ENCODE measurements around the gene CD300LG.

Gene CD300LG

GRCh38 chr17:43856141-43856540, 9.2 kb downstream of the CD300LG start:
- H2BK15ac ChIP-seq (ENCODE audit: low read depth, poor library complexity, severe bottlenecking), result no peak overlapping the region
- no peak overlapping the region for H3K27ac ChIP-seq (ENCODE audit: low read length, poor library complexity, severe bottlenecking)
- no peaks in the 10 kb centered on the region for H3K79me1 ChIP-seq (replicated peaks; ENCODE audit: low read length, poor library complexity, severe bottlenecking)
- H3K4me2 ChIP-seq (ENCODE audit: low read length, poor library complexity, severe bottlenecking), result no peak overlapping the region
- no peak overlapping the region for H2BK12ac ChIP-seq (ENCODE audit: low read length in 2 of 2)
- H3K23ac ChIP-seq (ENCODE audit: low read length in 2 of 2), result no peak overlapping the region
- H4K8ac ChIP-seq (ENCODE audit: low read length), result no peak overlapping the region
- H3K14ac ChIP-seq (ENCODE audit: low read length in 2 of 2), result no peak overlapping the region
- no peak overlapping the region for H4K91ac ChIP-seq (ENCODE audit: low read length)
- H3K18ac ChIP-seq (ENCODE audit: low read depth in 1 of 2, low read length in 2 of 2), result no peak overlapping the region
- no peak overlapping the region for H3K9ac ChIP-seq (ENCODE audit: low read length)
- H2BK5ac ChIP-seq (ENCODE audit: low read depth, low read length, poor library complexity, severe bottlenecking), result no peak overlapping the region
- WGBS, result 97% methylated on average over 3 of the region's 3 CpGs
- H2AK5ac ChIP-seq (ENCODE audit: low read length, severe bottlenecking), result no peak overlapping the region
- peaks cover 85 to 93% of the 10 kb centered on the region in 2 experiments for H3K27me3 ChIP-seq (ENCODE audit: control insufficient read depth in 1 of 2, insufficient read depth in 1 of 2, low read length in 2 of 2)
- no peak overlapping the region for H3K4me3 ChIP-seq (ENCODE audit: insufficient read depth in 1 of 2, low read depth in 1 of 2, low read length in 2 of 2)
- no peak overlapping the region for H2AFZ ChIP-seq (ENCODE audit: low read depth, low read length)
- no peaks in the 10 kb centered on the region for H3K9me3 ChIP-seq (ENCODE audit: control insufficient read depth, low read length)
- no peak overlapping the region for H2BK120ac ChIP-seq (ENCODE audit: low read depth, low read length)
- no peak overlapping the region for H3K4ac ChIP-seq (ENCODE audit: low read depth in 1 of 2, low read length in 2 of 2)
- H3K36me3 ChIP-seq (ENCODE audit: control insufficient read depth in 1 of 2, insufficient read depth in 2 of 2, low read depth in 1 of 2, low read length in 2 of 2), result no peaks in the 10 kb centered on the region
- DNase-seq, result no peak
- H3K4me1 ChIP-seq (ENCODE audit: control insufficient read depth, insufficient read depth, low read depth, low read length), result no peaks in the 10 kb centered on the region

- no peaks in the 10 kb centered on the region for H3K79me1 ChIP-seq (replicated peaks; ENCODE audit: low read length, poor library complexity, severe bottlenecking)
- H3K27me3 ChIP-seq (ENCODE audit: control insufficient read depth in 1 of 2, insufficient read depth in 1 of 2, low read length in 2 of 2), result peaks cover 86 to 97% of the 10 kb centered on the region in 2 experiments
- H3K4me1 ChIP-seq (ENCODE audit: control insufficient read depth, insufficient read depth, low read depth, low read length), result no peaks in the 10 kb centered on the region
- H3K4ac ChIP-seq (ENCODE audit: low read depth in 1 of 2, low read length in 2 of 2), result no peak overlapping the region
- no peak overlapping the region for H4K8ac ChIP-seq (ENCODE audit: low read length)
- H3K27ac ChIP-seq (ENCODE audit: low read length, poor library complexity, severe bottlenecking), result no peak overlapping the region
- H4K91ac ChIP-seq (ENCODE audit: low read length), result no peak overlapping the region
- no peak overlapping the region for H2BK12ac ChIP-seq (ENCODE audit: low read length in 2 of 2)
- no peak overlapping the region for H2AFZ ChIP-seq (ENCODE audit: low read depth, low read length)
- H3K4me2 ChIP-seq (ENCODE audit: low read length, poor library complexity, severe bottlenecking), result no peak overlapping the region
- H3K9ac ChIP-seq (ENCODE audit: low read length), result no peak overlapping the region
- H2AK5ac ChIP-seq (ENCODE audit: low read length, severe bottlenecking), result no peak overlapping the region
- no peak overlapping the region for H2BK5ac ChIP-seq (ENCODE audit: low read depth, low read length, poor library complexity, severe bottlenecking)
- H3K4me3 ChIP-seq (ENCODE audit: insufficient read depth in 1 of 2, low read depth in 1 of 2, low read length in 2 of 2), result no peak overlapping the region
- H2BK15ac ChIP-seq (ENCODE audit: low read depth, poor library complexity, severe bottlenecking), result no peak overlapping the region
- 92% methylated on average over 5 of the region's 5 CpGs for WGBS
- no peaks in the 10 kb centered on the region for H3K36me3 ChIP-seq (ENCODE audit: control insufficient read depth in 1 of 2, insufficient read depth in 2 of 2, low read depth in 1 of 2, low read length in 2 of 2)
- H2BK120ac ChIP-seq (ENCODE audit: low read depth, low read length), result no peak overlapping the region
- no peaks in the 10 kb centered on the region for H3K9me3 ChIP-seq (ENCODE audit: control insufficient read depth, low read length)
- no peak overlapping the region for H3K14ac ChIP-seq (ENCODE audit: low read length in 2 of 2)
- no peak overlapping the region for H3K18ac ChIP-seq (ENCODE audit: low read depth in 1 of 2, low read length in 2 of 2)
- no peak overlapping the region for H3K23ac ChIP-seq (ENCODE audit: low read length in 2 of 2)
- DNase-seq, result no peak
These were observed 10.2 kb downstream of the CD300LG start for GRCh38 chr17:43857141-43857540.

- no peak overlapping the region for H2AK5ac ChIP-seq (ENCODE audit: low read length, severe bottlenecking)
- no peaks in the 10 kb centered on the region for H3K9me3 ChIP-seq (ENCODE audit: control insufficient read depth, low read length)
- H2BK5ac ChIP-seq (ENCODE audit: low read depth, low read length, poor library complexity, severe bottlenecking), result no peak overlapping the region
- H3K23ac ChIP-seq (ENCODE audit: low read length in 2 of 2), result no peak overlapping the region
- no peak overlapping the region for H3K4me2 ChIP-seq (ENCODE audit: low read length, poor library complexity, severe bottlenecking)
- no peak overlapping the region for H3K18ac ChIP-seq (ENCODE audit: low read depth in 1 of 2, low read length in 2 of 2)
- H4K91ac ChIP-seq (ENCODE audit: low read length), result no peak overlapping the region
- H2BK120ac ChIP-seq (ENCODE audit: low read depth, low read length), result no peak overlapping the region
- no peak overlapping the region for H3K4ac ChIP-seq (ENCODE audit: low read depth in 1 of 2, low read length in 2 of 2)
- no peak overlapping the region for H2BK15ac ChIP-seq (ENCODE audit: low read depth, poor library complexity, severe bottlenecking)
- H2AFZ ChIP-seq (ENCODE audit: low read depth, low read length), result no peak overlapping the region
- H3K4me1 ChIP-seq (ENCODE audit: control insufficient read depth, insufficient read depth, low read depth, low read length), result no peaks in the 10 kb centered on the region
- H4K8ac ChIP-seq (ENCODE audit: low read length), result no peak overlapping the region
- H3K27ac ChIP-seq (ENCODE audit: low read length, poor library complexity, severe bottlenecking), result no peak overlapping the region
- H3K36me3 ChIP-seq (ENCODE audit: control insufficient read depth in 1 of 2, insufficient read depth in 2 of 2, low read depth in 1 of 2, low read length in 2 of 2), result no peaks in the 10 kb centered on the region
- no peak overlapping the region for H2BK12ac ChIP-seq (ENCODE audit: low read length in 2 of 2)
- peaks cover 82 to 95% of the 10 kb centered on the region in 2 experiments for H3K27me3 ChIP-seq (ENCODE audit: control insufficient read depth in 1 of 2, insufficient read depth in 1 of 2, low read length in 2 of 2)
- H3K79me1 ChIP-seq (replicated peaks; ENCODE audit: low read length, poor library complexity, severe bottlenecking), result no peaks in the 10 kb centered on the region
- H3K4me3 ChIP-seq (ENCODE audit: insufficient read depth in 1 of 2, low read depth in 1 of 2, low read length in 2 of 2), result no peak overlapping the region
- WGBS, result 77% methylated on average over 12 of the region's 12 CpGs
- DNase-seq, result no peak
- peak overlapping the region in 1 of 2 experiments; percentile 35 for H3K14ac ChIP-seq (ENCODE audit: low read length in 2 of 2)
- H3K9ac ChIP-seq (ENCODE audit: low read length), result no peak overlapping the region
These were observed 11.1 kb downstream of the CD300LG start for GRCh38 chr17:43857957-43858600.

- Histone ChIP-seq H3K23ac (ENCODE audit: low read length in 2 of 2) (no peak overlapping the region), H3K36me3 (ENCODE audit: control insufficient read depth in 1 of 2, insufficient read depth in 2 of 2, low read depth in 1 of 2, low read length in 2 of 2) (no peaks in the 10 kb centered on the region), H4K91ac (ENCODE audit: low read length) (no peak overlapping the region), H2BK15ac (ENCODE audit: low read depth, poor library complexity, severe bottlenecking) (no peak overlapping the region), H2BK5ac (ENCODE audit: low read depth, low read length, poor library complexity, severe bottlenecking) (no peak overlapping the region), H3K18ac (ENCODE audit: low read depth in 1 of 2, low read length in 2 of 2) (no peak overlapping the region), H3K79me1 (replicated peaks; ENCODE audit: low read length, poor library complexity, severe bottlenecking) (no peaks in the 10 kb centered on the region), H2BK120ac (ENCODE audit: low read depth, low read length) (no peak overlapping the region), H3K4me2 (ENCODE audit: low read length, poor library complexity, severe bottlenecking) (no peak overlapping the region), H2BK12ac (ENCODE audit: low read length in 2 of 2) (no peak overlapping the region), H3K4me3 (ENCODE audit: insufficient read depth in 1 of 2, low read depth in 1 of 2, low read length in 2 of 2) (no peak overlapping the region), H3K14ac (ENCODE audit: low read length in 2 of 2) (no peak overlapping the region), H3K27me3 (ENCODE audit: control insufficient read depth in 1 of 2, insufficient read depth in 1 of 2, low read length in 2 of 2) (peaks cover 73 to 90% of the 10 kb centered on the region in 2 experiments), H3K27ac (ENCODE audit: low read length, poor library complexity, severe bottlenecking) (no peak overlapping the region), H4K8ac (ENCODE audit: low read length) (no peak overlapping the region), H2AFZ (ENCODE audit: low read depth, low read length) (no peak overlapping the region), H3K9me3 (ENCODE audit: control insufficient read depth, low read length) (no peaks in the 10 kb centered on the region), H3K4me1 (ENCODE audit: control insufficient read depth, insufficient read depth, low read depth, low read length) (peaks cover 4% of the 10 kb centered on the region), H3K4ac (ENCODE audit: low read depth in 1 of 2, low read length in 2 of 2) (no peak overlapping the region), H2AK5ac (ENCODE audit: low read length, severe bottlenecking) (no peak overlapping the region), H3K9ac (ENCODE audit: low read length) (no peak overlapping the region)
- DNase-seq, result peak; percentile 36
- 86% methylated on average over 12 of the region's 12 CpGs for WGBS
These were observed 13.2 kb downstream of the CD300LG start for GRCh38 chr17:43860077-43860725.

All from mesenchymal stem cell (in vitro differentiated cells and primary cell).